GM18511 (cell line): ENCODE data around the gene CCDC30.
"Not testable (repeated sequence)": the region's sequence is repeated elsewhere in the genome, so short reads cannot be mapped to it uniquely, and the experiment has no call there.

ENCODE experiments used
- ATAC-seq: cut with Tn5 transposase; IDR thresholded peaks from one replicate; pipeline ENCODE4 v1.9.1; 2021; ENCODE audit warnings: mild to moderate bottlenecking, moderate library complexity; ENCODE audit not compliant: unreplicated experiment

CCDC30 gene

GRCh38 chr1:42518908-42519307, 55.8 kb downstream of the CCDC30 start:
- ATAC-seq: no peak

- no peak for ATAC-seq
These were observed 60.1 kb downstream of the CCDC30 start for GRCh38 chr1:42523171-42523570.

GRCh38 chr1:42524330-42524729, 61.2 kb downstream of the CCDC30 start:
- no peak for ATAC-seq

DNA sequence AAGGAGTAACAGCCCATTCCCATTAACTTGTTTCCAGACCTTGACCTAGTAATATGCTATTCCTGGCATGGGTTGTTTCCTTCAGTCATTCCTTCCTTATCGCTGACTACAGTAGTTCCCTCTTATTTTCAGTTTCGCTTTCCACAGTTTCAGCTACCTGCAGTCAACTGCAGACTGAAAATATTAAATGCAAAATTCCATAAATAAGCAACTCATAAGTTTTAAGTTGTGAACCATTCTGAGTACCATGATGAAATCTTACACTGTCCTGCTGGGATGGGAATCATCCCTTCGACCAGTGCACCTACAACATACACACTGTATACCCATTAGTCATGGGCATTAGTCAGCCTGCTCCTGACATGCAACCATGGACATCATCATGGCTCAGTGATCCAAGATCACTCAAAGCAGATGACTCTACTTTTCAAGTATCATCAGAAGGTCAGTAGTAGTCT, 66.7 kb downstream of the CCDC30 start:
- ATAC-seq: no peak

DNA sequence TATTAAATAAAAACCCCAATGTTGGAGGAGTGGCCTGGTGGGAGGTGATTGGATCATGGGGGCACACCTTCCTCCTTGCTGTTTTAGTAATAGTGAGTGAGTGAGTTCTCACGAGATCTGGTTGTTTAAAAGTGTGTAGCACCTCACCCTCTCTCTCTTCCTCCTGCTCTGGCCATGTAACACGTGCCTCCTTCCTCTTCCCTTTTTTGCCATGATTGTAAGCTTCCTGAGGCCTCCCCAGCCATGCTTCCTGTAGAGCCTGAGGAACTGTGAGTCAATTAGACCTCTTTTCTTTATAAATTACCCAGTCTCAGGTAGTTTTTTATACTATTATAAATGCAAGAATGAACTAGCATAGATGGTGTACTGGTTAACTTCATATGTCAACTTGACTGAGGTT, 68.0 kb downstream of the CCDC30 start:
- no peak for ATAC-seq

- no peak for ATAC-seq
These were observed 70.2 kb downstream of the CCDC30 start for GRCh38 chr1:42533101-42533863.

GRCh38 chr1:42541104-42541503, 78.0 kb downstream of the CCDC30 start:
- no peak for ATAC-seq

DNA sequence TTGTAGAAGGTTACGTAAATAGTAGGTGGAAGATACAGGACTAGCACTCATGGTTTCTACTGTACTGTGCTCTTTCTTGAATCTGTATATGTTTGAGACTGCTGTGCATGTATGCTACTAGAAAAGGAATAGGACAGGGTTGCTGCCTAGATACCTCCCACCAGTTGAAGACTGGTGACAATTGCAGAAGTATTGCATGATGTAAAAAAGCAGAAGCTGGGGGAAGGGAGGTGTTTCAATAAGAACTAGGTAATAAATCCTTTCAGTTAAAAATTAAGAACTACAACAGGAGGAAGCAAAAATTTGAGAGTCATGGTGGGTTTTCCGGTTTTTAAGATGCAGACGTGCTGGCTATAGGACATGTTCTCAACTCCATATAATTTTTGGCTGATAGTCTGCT, 88.1 kb downstream of the CCDC30 start:
- ATAC-seq: no peak

DNA sequence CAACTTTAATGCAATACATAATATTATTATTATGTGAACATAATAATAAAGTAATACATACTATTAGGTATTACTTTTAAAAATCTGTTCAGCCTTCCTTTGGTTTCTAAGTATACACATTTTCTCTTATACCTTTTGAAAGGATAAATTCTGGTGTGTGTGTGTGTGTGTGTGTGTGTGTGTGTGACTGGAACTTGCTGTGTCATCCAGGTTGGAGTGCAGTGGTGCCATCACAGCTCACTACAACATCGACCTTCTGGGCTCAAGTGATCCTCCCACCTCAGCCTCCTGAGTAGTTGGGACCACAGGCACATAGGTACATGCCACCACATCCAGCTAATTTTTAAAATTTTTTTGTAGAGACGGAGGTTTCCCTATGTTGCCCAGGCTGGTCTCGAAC, 88.5 kb downstream of the CCDC30 start:
- ATAC-seq: no peak

DNA sequence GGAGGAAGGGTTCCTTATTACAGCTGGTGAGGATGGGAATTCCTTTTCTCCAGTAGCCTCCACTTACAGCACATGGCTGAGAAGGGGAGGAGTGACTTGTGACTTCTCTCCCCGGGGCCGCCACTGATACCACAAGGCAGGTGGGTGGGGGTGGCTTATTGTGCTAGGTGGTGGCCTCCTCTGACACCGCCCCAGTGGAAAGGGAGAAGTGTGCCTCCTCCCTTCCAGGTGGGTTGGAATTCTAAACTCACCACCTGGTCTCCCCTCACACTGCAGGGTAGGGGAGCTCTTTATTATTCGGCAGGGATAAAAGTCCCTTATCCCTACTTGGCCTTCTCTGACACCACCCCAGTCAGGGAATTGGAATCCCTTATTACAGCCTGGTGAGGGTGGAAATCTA, 89.5 kb downstream of the CCDC30 start:
- ATAC-seq: no peak

DNA sequence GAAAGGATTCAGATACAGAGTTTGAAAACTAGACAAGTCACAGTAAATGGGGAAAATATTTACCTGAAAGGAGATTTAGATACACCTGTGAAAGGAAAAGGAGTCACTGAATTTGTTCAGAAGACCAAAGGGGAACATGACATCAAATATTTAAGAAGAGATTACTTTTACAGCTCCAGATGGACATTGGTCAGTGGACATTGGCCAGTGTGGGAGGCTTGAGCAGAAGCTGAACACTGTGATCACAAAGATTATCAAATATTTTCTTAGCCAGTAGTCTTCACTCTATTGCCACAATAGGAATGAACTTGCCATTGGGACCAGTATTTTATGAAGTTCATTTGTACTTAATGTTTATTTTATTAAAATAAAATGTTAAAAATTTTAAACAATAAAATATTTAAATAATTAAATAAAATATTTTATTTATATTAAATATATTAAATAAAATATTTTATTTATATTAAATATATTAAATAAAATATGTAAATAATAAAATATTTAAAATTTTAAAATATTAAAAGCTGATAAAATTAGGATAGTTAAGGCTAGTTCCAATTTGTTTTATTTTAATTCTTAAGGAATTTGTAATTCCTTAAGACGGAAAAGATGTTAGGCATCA, 94.3 kb downstream of the CCDC30 start:
- ATAC-seq: no peak

GRCh38 chr1:42567038-42567437, 104.0 kb downstream of the CCDC30 start:
- no peak for ATAC-seq

DNA sequence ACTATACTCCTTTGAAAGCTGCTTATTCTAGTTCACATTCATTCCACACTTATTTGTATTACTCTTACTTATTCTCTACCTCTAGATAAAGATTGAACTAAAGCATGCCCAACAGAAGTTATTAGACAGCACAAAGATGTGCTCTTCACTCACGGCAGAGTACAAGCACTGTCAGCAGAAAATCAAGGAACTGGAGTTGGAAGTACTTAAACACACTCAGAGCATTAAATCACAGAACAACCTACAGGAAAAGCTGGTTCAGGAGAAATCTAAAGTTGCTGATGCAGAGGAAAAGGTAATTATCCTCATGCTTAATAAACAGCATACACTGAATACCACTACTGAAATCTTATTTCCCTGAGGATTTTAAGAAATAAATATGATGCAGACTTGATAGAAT, 113.8 kb downstream of the CCDC30 start:
- ATAC-seq: no peak

DNA sequence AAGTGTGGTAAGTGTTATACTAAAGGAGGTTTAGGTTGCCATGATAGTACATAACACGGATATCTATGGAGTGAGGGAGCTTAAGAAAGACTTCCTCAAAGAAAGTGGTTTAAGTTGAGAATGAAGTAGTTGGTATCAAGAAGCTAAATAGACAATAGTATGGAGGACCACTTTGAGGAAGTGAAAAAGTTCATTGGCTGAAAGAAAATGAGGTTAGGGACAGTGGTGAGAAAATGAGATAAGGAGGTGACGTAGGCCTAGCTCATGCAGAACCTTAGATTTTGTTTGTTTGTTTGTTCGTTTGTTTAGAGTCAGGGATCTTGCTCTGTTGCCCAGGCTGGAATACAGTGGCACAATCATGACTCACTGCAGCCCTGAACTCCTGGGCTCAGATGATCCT, 122.9 kb downstream of the CCDC30 start:
- ATAC-seq: no peak

GRCh38 chr1:42587753-42588152, 124.7 kb downstream of the CCDC30 start:
- ATAC-seq: no peak

DNA sequence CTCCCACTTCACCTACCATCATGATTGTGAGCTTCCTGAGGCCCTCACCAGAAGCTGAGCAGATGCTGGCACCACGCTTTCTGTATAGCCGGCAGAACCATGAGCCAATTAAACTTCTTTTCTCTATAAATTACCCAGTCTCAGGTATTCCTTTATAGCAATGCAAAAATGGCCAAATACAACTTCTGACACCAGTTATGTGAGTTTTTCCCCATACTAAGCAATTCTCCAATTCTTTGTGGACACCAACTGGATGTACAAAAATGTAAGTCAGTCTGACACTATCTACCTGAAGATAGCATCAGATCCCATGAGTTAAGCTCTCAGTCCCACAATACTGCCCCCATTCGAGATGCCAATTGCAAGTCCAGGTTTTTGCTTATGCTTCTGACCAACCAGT, 129.7 kb downstream of the CCDC30 start:
- ATAC-seq: no peak

GRCh38 chr1:42593486-42594100, 130.5 kb downstream of the CCDC30 start:
- ATAC-seq: no peak

GRCh38 chr1:42601472-42601871, 138.4 kb downstream of the CCDC30 start:
- ATAC-seq: no peak

DNA sequence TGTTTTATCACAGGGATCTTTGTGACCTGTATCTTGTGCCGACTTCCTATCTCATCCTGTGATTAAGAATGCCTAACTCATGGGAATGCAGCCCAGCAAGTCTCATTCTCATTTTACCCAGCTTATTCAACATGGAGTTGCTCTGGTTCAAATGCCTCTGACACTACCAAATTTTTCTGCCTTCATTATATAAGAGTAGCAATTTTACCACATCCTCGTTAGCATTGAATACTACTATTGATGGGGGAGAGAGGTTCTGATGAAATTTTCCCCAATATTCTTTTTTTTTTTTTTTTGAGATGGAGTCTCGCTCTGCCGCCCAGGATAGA, 150.7 kb downstream of the CCDC30 start:
- ATAC-seq: no peak

DNA sequence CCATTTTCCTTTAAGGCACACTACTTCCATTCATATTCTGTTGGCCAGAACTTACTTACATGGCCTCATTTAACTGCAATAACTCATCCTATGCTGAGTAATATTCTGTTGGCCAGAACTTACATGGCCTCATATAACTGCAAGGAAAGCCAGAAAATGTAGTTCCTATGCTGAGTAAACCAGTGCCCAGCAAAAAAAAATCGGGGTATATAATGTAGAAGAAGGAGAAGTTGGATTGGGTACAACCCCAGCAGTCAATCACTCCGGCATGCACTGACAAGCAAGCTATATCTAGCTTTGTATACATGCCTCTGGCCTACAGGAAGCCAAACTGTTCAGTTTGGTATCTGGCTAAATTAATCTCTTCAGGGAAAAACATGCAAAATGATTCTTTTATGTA, 155.8 kb downstream of the CCDC30 start:
- no peak for ATAC-seq

DNA sequence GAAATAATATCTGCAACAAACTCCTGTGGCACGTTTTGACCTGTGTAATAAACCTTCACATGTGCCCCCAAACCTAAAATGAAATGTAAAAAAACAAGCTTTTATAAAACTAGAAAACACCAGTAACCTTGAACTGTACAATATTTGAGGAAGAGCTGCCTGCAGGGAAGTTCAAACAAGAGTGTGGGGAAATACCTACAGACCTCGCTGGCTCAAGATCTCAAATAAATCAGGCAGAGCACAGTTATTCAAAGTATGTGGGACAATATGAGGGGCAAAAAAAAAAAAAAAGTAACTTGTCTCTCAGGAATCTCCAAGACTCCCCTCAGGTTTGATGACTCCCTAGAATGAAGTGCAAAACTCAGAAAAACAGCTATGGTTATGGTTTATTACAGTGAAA, 157.2 kb downstream of the CCDC30 start:
- no peak for ATAC-seq

GRCh38 chr1:42621180-42621579, 158.1 kb downstream of the CCDC30 start:
- ATAC-seq: not testable (repeated sequence)
